Measurements from ENCODE around the gene CASR. TPM values are rescaled to one million over a fixed set of nuclear protein-coding genes. Genes with fewer than 3 reads are reported as not detected.

The CASR gene
- total and polyA plus RNA-seq, 9 donors = 0.08 to 2.6 (median 0.22) TPM

GRCh38 chr3:122315619-122316018, 132.2 kb downstream of the CASR start:
- 44 to 59% (median 50%) methylated on average over 4 of the region's 4 CpGs for WGBS, 3 donors
- Histone ChIP-seq H3K27ac (no peak overlapping the region), H3K36me3 (no peaks in the 10 kb centered on the region), H3K4me1 (ENCODE audit: insufficient read depth) (no peaks in the 10 kb centered on the region), H3K27me3 (no peaks in the 10 kb centered on the region), H3K4me3 (no peak overlapping the region), H3K9me3 (no peaks in the 10 kb centered on the region)
- intact Hi-C loops (cut with DNase I) = no loop called here
- no peak for DNase-seq
- TF ChIP-seq EP300 (IDR thresholded peaks at IDR 0.05) (no peak), POLR2A (IDR thresholded peaks at IDR 0.05) (no peak), CTCF (IDR thresholded peaks at IDR 0.05) (no peak)

- H3K4me1 ChIP-seq (ENCODE audit: insufficient read depth) = no peaks in the 10 kb centered on the region
- no peak overlapping the region for H3K27ac ChIP-seq
- WGBS, 3 donors = 76 to 87% (median 82%) methylated on average over 5 of the region's 5 CpGs
- intact Hi-C loops (cut with DNase I) = no loop called here
- DNase-seq = no peak
- H3K9me3 ChIP-seq = no peaks in the 10 kb centered on the region
- H3K36me3 ChIP-seq = no peaks in the 10 kb centered on the region
- H3K27me3 ChIP-seq = no peaks in the 10 kb centered on the region
- no peak overlapping the region for H3K4me3 ChIP-seq
- TF ChIP-seq POLR2A (IDR thresholded peaks at IDR 0.05) (no peak), EP300 (IDR thresholded peaks at IDR 0.05) (no peak), CTCF (IDR thresholded peaks at IDR 0.05) (no peak)
Measured at GRCh38 chr3:122316368-122316767, 132.9 kb downstream of the CASR start.

- Histone ChIP-seq H3K27me3 (no peaks in the 10 kb centered on the region), H3K27ac (no peak overlapping the region), H3K36me3 (no peaks in the 10 kb centered on the region), H3K4me1 (ENCODE audit: insufficient read depth) (no peaks in the 10 kb centered on the region), H3K4me3 (no peak overlapping the region), H3K9me3 (no peaks in the 10 kb centered on the region)
- intact Hi-C loops (cut with DNase I) = no loop called here
- WGBS, 3 donors = 91 to 93% (median 93%) methylated on average over 2 of the region's 2 CpGs
- no peak for DNase-seq
- TF ChIP-seq EP300 (IDR thresholded peaks at IDR 0.05) = no peak
- TF ChIP-seq POLR2A (IDR thresholded peaks at IDR 0.05) = no peak
- TF ChIP-seq CTCF (IDR thresholded peaks at IDR 0.05) = no peak
Measured at GRCh38 chr3:122318620-122319019, 135.2 kb downstream of the CASR start.

- no peak overlapping the region for H3K4me3 ChIP-seq
- no peaks in the 10 kb centered on the region for H3K27me3 ChIP-seq
- DNase-seq = no peak
- no peaks in the 10 kb centered on the region for H3K9me3 ChIP-seq
- 78 to 94% (median 81%) methylated on average over 5 of the region's 5 CpGs for WGBS, 3 donors
- intact Hi-C loops (cut with DNase I) = no loop called here
- no peak for TF ChIP-seq POLR2A (IDR thresholded peaks at IDR 0.05)
- TF ChIP-seq EP300 (IDR thresholded peaks at IDR 0.05) = no peak
- TF ChIP-seq CTCF (IDR thresholded peaks at IDR 0.05) = no peak
- no peak overlapping the region for H3K27ac ChIP-seq
- H3K4me1 ChIP-seq (ENCODE audit: insufficient read depth) = peaks cover 1% of the 10 kb centered on the region
- H3K36me3 ChIP-seq = no peaks in the 10 kb centered on the region
Measured at GRCh38 chr3:122322095-122323075, 138.9 kb downstream of the CASR start.

Measured in ovary (tissue), 9 donors.